Right lobe of liver (tissue), 6 donors: ENCODE measurements around the gene HYAL3. TPM values are rescaled to one million over a fixed set of nuclear protein-coding genes. Genes with fewer than 3 reads are reported as not detected.

Source experiments
- ATAC-seq, 4 donors: fragments of 200-7000 bp; cut with Tn5 transposase; one replicate each; pipeline ENCODE4 v1.9.1; 2020; ENCODE audit warnings: mild to moderate bottlenecking in 4 of 4, moderate library complexity in 4 of 4
- DNase-seq, 3 donors: peaks; one replicate each; pipeline ENCODE4 v3.0.0-alpha.2; 2020
- H3K27ac ChIP-seq, 3 donors: fragments of 200-600 bp; one replicate each; pipeline ENCODE4 v1.8.0; 2022
- H3K27me3 ChIP-seq, 2 donors: fragments of 200-600 bp; one replicate each; pipeline ENCODE4 v1.8.0; 2022
- H3K36me3 ChIP-seq, 4 donors: fragments of 200-600 bp; sonication (generic) in 1 of 4; one replicate each; pipeline versions ENCODE4 v1.5.1 to v1.8.0; 2017 to 2022; ENCODE audit warnings: control low read depth in 1 of 4
- H3K4me1 ChIP-seq, 4 donors: fragments of 200-600 bp; sonication (generic) in 1 of 4; one replicate each; pipeline versions ENCODE4 v1.5.1 to v1.8.0; 2017 to 2022; ENCODE audit warnings: control low read depth in 1 of 4
- H3K4me3 ChIP-seq, 3 donors: fragments of 200-600 bp; one replicate each; pipeline ENCODE4 v1.8.0; 2022
- H3K9me3 ChIP-seq, 4 donors: fragments of 200-600 bp; sonication (generic) in 1 of 4; one replicate each; pipeline versions ENCODE4 v1.5.1 to v1.8.0; 2017 to 2022; ENCODE audit warnings: control low read depth in 1 of 4
- CTCF ChIP-seq, 4 donors: fragments of 200-600 bp in 3 of 4; fragments of 450-650 bp in 1 of 4; IDR thresholded peaks; one replicate each; pipeline versions ENCODE4 v1.5.1 to v1.8.0; 2016 to 2022; ENCODE audit warnings: antibody characterized with exemption in 4 of 4, mild to moderate bottlenecking in 2 of 4
- POLR2A ChIP-seq: fragments of 450-650 bp; IDR thresholded peaks from one replicate; pipeline ENCODE4 v1.6.1; 2017; ENCODE audit warnings: antibody characterized with exemption, mild to moderate bottlenecking
- WGBS: methylation state at CpG from one replicate; pipeline ENCODE4 v1.1.6; 2018; ENCODE audit warnings: low coverage, low lambda C conversion rate; ENCODE audit not compliant: insufficient coverage; ENCODE audit errors: missing lambda C conversion rate; 5-methylcytosine and 5-hydroxymethylcytosine counted together
- intact Hi-C, 2 donors: fragments of 100-400 bp; cut with DNase I; formaldehyde crosslinking; loops; one replicate each; pipeline versions ENCODE4 v1.11.2 to v1.14.1; 2022
- total RNA-seq, 6 experiments: library from RNA; depleted of rRNA in 2 of 6; stranded (reverse); fragments of >200 nt in 2 of 6; fragmentation: NEBNext Ultra II Directional in 3 of 6; extraction: Animal tissue kit (Norgen Biotek cat#: 25700) in 3 of 6; gene quantifications; one replicate each; pipeline versions ENCODE4 v1.1.0 to v1.2.4, GENCODE V29; 2016 to 2023
- donor health status: DM: no; HTN: yes; CAD: no.
- donor health status: DM: no; HTN: no; CAD: no.
- donor health status: DM: no; HTN: no; CAD: no.
- donor health status: DM: no; HTN: yes; CAD: no.
- donor health status: DM: no; HTN: yes; CAD: no.

HYAL3 gene
- total RNA-seq, 6 experiments from 2014 or later, result 1.8 to 7.5 (median 3.1) TPM

GRCh38 chr3:50318163-50318562, 19.0 kb upstream of the HYAL3 start:
- intact Hi-C loops, result loop anchor here in 1 of 2 donors (5.0 kb wide), 1 partner anchor 36 kb away; no protein-coding TSS in a partner anchor
- H3K4me1 ChIP-seq, result peaks cover 0 to 44% (median 10%) of the 10 kb centered on the region in 4 donors
- H3K27me3 ChIP-seq, result no peaks in the 10 kb centered on the region
- 60% methylated on average over 2 of the region's 11 CpGs for WGBS
- DNase-seq, result no peak
- H3K9me3 ChIP-seq, result no peaks in the 10 kb centered on the region
- no peak overlapping the region for H3K4me3 ChIP-seq
- no peak for TF ChIP-seq CTCF (IDR thresholded peaks at IDR 0.05)
- no peak for TF ChIP-seq POLR2A
- ATAC-seq, result no peak
- H3K36me3 ChIP-seq, result peaks cover 0 to 20% (median 3%) of the 10 kb centered on the region in 4 donors
- no peak overlapping the region for H3K27ac ChIP-seq

GRCh38 chr3:50317300-50317699, 18.1 kb upstream of the HYAL3 start:
- peaks cover 0 to 36% (median 9%) of the 10 kb centered on the region in 4 donors for H3K4me1 ChIP-seq
- H3K4me3 ChIP-seq, result no peak overlapping the region
- no peak overlapping the region for H3K27ac ChIP-seq
- no peak for DNase-seq
- intact Hi-C loops, result loop anchor here in 1 of 2 donors (5.0 kb wide), 1 partner anchor 35 kb away; no protein-coding TSS in a partner anchor
- no peak for TF ChIP-seq CTCF (IDR thresholded peaks at IDR 0.05)
- TF ChIP-seq POLR2A, result no peak
- ATAC-seq, result no peak
- H3K27me3 ChIP-seq, result no peaks in the 10 kb centered on the region
- WGBS, result 40% methylated on average over 2 of the region's 6 CpGs
- no peaks in the 10 kb centered on the region for H3K9me3 ChIP-seq
- peaks cover 0 to 20% (median 3%) of the 10 kb centered on the region in 4 donors for H3K36me3 ChIP-seq

- ATAC-seq (no peak), DNase-seq (peak in 1 of 3 donors; percentile 32)
- peaks cover 0 to 31% (median 6%) of the 10 kb centered on the region in 4 donors for H3K4me1 ChIP-seq
- no peaks in the 10 kb centered on the region for H3K9me3 ChIP-seq
- intact Hi-C loops, result loop anchor here in 1 of 2 donors (5.0 kb wide), 1 partner anchor 34 kb away; no protein-coding TSS in a partner anchor
- H3K27ac ChIP-seq, result no peak overlapping the region
- peaks cover 0 to 20% (median 3%) of the 10 kb centered on the region in 4 donors for H3K36me3 ChIP-seq
- no peaks in the 10 kb centered on the region for H3K27me3 ChIP-seq
- no peak overlapping the region for H3K4me3 ChIP-seq
- no peak for TF ChIP-seq CTCF (IDR thresholded peaks at IDR 0.05)
- TF ChIP-seq POLR2A, result no peak
- 76% methylated on average over 8 of the region's 9 CpGs for WGBS
Measured at GRCh38 chr3:50316657-50317242, 17.5 kb upstream of the HYAL3 start.

- WGBS, result 100% methylated on average over 3 of the region's 4 CpGs
- peak in 1 of 4 donors; percentile 8 for ATAC-seq
- peaks cover 0 to 20% (median 3%) of the 10 kb centered on the region in 4 donors for H3K36me3 ChIP-seq
- intact Hi-C loops, result loop anchor here in 1 of 2 donors (5.0 kb wide), 1 partner anchor 33 kb away; no protein-coding TSS in a partner anchor
- H3K4me1 ChIP-seq, result peaks cover 0 to 28% (median 5%) of the 10 kb centered on the region in 4 donors
- H3K27ac ChIP-seq, result no peak overlapping the region
- no peak for DNase-seq
- TF ChIP-seq POLR2A, result no peak
- TF ChIP-seq CTCF (IDR thresholded peaks at IDR 0.05), result no peak
- H3K4me3 ChIP-seq, result no peak overlapping the region
- no peaks in the 10 kb centered on the region for H3K9me3 ChIP-seq
- H3K27me3 ChIP-seq, result no peaks in the 10 kb centered on the region
Measured at GRCh38 chr3:50314816-50315215, 15.6 kb upstream of the HYAL3 start.
